ENCODE data around the gene LMNA.

GRCh38 chr1:156165083-156165482 lies 50.6 kb downstream of the LMNA start:
- no peak for TF ChIP-seq EZH2 (IDR thresholded peaks at IDR 0.05)
- TF ChIP-seq, protein P1, sequence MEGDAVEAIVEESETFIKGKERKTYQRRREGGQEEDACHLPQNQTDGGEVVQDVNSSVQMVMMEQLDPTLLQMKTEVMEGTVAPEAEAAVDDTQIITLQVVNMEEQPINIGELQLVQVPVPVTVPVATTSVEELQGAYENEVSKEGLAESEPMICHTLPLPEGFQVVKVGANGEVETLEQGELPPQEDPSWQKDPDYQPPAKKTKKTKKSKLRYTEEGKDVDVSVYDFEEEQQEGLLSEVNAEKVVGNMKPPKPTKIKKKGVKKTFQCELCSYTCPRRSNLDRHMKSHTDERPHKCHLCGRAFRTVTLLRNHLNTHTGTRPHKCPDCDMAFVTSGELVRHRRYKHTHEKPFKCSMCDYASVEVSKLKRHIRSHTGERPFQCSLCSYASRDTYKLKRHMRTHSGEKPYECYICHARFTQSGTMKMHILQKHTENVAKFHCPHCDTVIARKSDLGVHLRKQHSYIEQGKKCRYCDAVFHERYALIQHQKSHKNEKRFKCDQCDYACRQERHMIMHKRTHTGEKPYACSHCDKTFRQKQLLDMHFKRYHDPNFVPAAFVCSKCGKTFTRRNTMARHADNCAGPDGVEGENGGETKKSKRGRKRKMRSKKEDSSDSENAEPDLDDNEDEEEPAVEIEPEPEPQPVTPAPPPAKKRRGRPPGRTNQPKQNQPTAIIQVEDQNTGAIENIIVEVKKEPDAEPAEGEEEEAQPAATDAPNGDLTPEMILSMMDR (IDR thresholded peaks at IDR 0.05) = no peak
- TF ChIP-seq EZH2phosphoT487 (IDR thresholded peaks at IDR 0.05) = no peak
